GM19035 (cell line): ENCODE measurements around the gene ZNF837.

ENCODE experiments used
- ATAC-seq: cut with Tn5 transposase; IDR thresholded peaks from one replicate; pipeline ENCODE4 v1.9.1; 2021; ENCODE audit not compliant: unreplicated experiment

ZNF837 gene

GRCh38 chr19:58325311-58326022 is 55.4 kb downstream of the ZNF837 start:
- no peak for ATAC-seq

- no peak for ATAC-seq
These were observed 61.6 kb downstream of the ZNF837 start for GRCh38 chr19:58319241-58319640.

DNA sequence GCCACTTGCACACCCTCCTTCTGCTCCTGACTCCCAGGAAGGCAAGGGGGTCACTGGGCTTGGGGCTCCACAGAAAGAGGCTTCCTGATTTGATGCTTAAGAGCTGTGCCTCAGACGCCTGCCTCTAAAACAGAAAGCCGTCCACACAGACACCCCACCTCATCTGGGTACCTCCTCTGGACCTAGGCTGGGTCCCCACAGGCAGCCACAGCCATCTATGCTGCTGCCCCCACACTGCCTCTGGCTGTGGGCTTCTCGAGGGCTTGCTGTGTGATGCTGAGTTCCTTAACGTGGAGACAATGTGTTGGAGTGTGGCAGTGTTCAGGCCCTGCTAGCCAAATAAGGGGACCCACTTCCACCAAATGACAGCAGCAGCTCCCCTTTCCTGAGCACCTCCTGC is 62.5 kb downstream of the ZNF837 start:
- no peak for ATAC-seq
